HepG2 (cell line): Measurements from ENCODE around the gene PGP. TPM values are rescaled to one million over a fixed set of nuclear protein-coding genes. Genes with fewer than 3 reads are reported as not detected.

Experiments used
- CEBPG ChIP-seq: IDR thresholded peaks from 2 replicates; pipeline ENCODE4 v1.6.1; 2016
- HNRNPH1 ChIP-seq: fragments of 200-400 bp; formaldehyde crosslinking; optimal IDR thresholded peaks from 2 replicates; pipeline ENCODE3; 2017; ENCODE audit warnings: mild to moderate bottlenecking, low read depth, low read length
- KAT7 ChIP-seq: IDR thresholded peaks from 2 replicates; pipeline ENCODE4 v1.6.1; 2018; ENCODE audit warnings: borderline replicate concordance, missing compliant biosample characterization
- NRL ChIP-seq: sonication (generic); formaldehyde crosslinking; IDR thresholded peaks from 2 replicates; pipeline ENCODE4 v1.5.0; 2020; ENCODE audit warnings: missing genetic modification reagents, mild to moderate bottlenecking, moderate library complexity, borderline replicate concordance
- PAX8 ChIP-seq: sonication (generic); formaldehyde crosslinking; IDR thresholded peaks from 2 replicates; pipeline ENCODE4 v1.8.0; 2022; ENCODE audit warnings: mild to moderate bottlenecking, missing genetic modification reagents, borderline replicate concordance
- POLR2AphosphoS2 ChIP-seq: IDR thresholded peaks from 2 replicates; pipeline ENCODE4 v1.6.1; 2011; ENCODE audit warnings: low read depth, low read length, improper control_type of control experiment
- SALL2 ChIP-seq: sonication (generic); formaldehyde crosslinking; IDR thresholded peaks from 2 replicates; pipeline ENCODE4 v1.8.1; 2023; ENCODE audit warnings: mild to moderate bottlenecking, missing genetic modification reagents, inconsistent platforms
- SMAD9 ChIP-seq: sonication (generic); formaldehyde crosslinking; IDR thresholded peaks from 2 replicates; pipeline ENCODE4 v1.5.1; 2020; ENCODE audit warnings: mild to moderate bottlenecking, missing genetic modification reagents
- STAT5B ChIP-seq: sonication (generic); formaldehyde crosslinking; IDR thresholded peaks from 2 replicates; pipeline ENCODE4 v1.4.0; 2020; ENCODE audit warnings: missing genetic modification reagents
- TMF1 ChIP-seq: sonication (generic); formaldehyde crosslinking; IDR thresholded peaks from 2 replicates; pipeline ENCODE4 v1.8.1; 2022; ENCODE audit warnings: low read depth, missing genetic modification reagents
- ZNF678 ChIP-seq: sonication (generic); formaldehyde crosslinking; IDR thresholded peaks from 2 replicates; pipeline ENCODE4 v1.4.0; 2020; ENCODE audit warnings: mild to moderate bottlenecking, missing genetic modification reagents
- ZNF713 ChIP-seq: sonication (generic); formaldehyde crosslinking; IDR thresholded peaks from 2 replicates; pipeline ENCODE4 v1.4.0; 2020; ENCODE audit warnings: mild to moderate bottlenecking, missing genetic modification reagents
- polyA plus RNA-seq, 8 experiments: library from polyadenylated mRNA; depleted of rRNA in 3 of 8; stranded (reverse) in 7 of 8; unstranded in 1 of 8; fragments of >200 nt; fragmentation: Illumina TruSeq in 4 of 8; extraction: Trizol in 4 of 8; gene quantifications; 2 replicates each; pipeline versions ENCODE4 v1.2.1 to v1.2.3, GENCODE V29; 2011 to 2016; ENCODE audit warnings: low read depth in 4 of 8, missing spikeins in 1 of 8, mixed read lengths in 1 of 8; ENCODE audit not compliant: insufficient read depth in 1 of 8
- total RNA-seq, 5 experiments: library from RNA; depleted of rRNA; stranded (reverse); fragments of >200 nt; fragmentation: Illumina TruSeq; extraction: Trizol; gene quantifications; 2 replicates each; pipeline ENCODE4 v1.2.3, GENCODE V29; 2016; ENCODE audit warnings: low read depth in 1 of 5
- TF ChIP-seq, protein P1 (sequence below): sonication (generic); formaldehyde crosslinking; IDR thresholded peaks from 2 replicates; pipeline ENCODE4 v1.4.0; 2020; ENCODE audit warnings: missing genetic modification reagents, low read depth, mild to moderate bottlenecking, borderline replicate concordance
- TF ChIP-seq, protein P2 (sequence below): sonication (generic); formaldehyde crosslinking; IDR thresholded peaks from 2 replicates; pipeline ENCODE4 v1.4.0; 2020; ENCODE audit warnings: low read depth, mild to moderate bottlenecking, missing genetic modification reagents
- TF ChIP-seq, protein P3 (sequence below): sonication (generic); formaldehyde crosslinking; IDR thresholded peaks from 2 replicates; pipeline ENCODE4 v1.4.0; 2020; ENCODE audit warnings: missing genetic modification reagents
- TF ChIP-seq, protein P4 (sequence below): sonication (generic); formaldehyde crosslinking; conservative IDR thresholded peaks from 2 replicates; pipeline ENCODE4 v1.8.0; 2022; ENCODE audit warnings: low read depth, missing genetic modification reagents
- TF ChIP-seq, protein P5 (sequence below): sonication (generic); formaldehyde crosslinking; conservative IDR thresholded peaks from 2 replicates; pipeline ENCODE4 v1.5.0; 2020; ENCODE audit warnings: missing genetic modification reagents
- TF ChIP-seq, protein P6 (sequence below): sonication (generic); formaldehyde crosslinking; IDR thresholded peaks from 2 replicates; pipeline ENCODE4 v1.4.0; 2020; ENCODE audit warnings: missing genetic modification reagents, borderline replicate concordance

Gene PGP
- total and polyA plus RNA-seq, 2 of the 13 experiments (the other 11 are each of a cell fraction or from before 2014, with no cell fraction given), result 7.3 to 18.3 TPM

DNA sequence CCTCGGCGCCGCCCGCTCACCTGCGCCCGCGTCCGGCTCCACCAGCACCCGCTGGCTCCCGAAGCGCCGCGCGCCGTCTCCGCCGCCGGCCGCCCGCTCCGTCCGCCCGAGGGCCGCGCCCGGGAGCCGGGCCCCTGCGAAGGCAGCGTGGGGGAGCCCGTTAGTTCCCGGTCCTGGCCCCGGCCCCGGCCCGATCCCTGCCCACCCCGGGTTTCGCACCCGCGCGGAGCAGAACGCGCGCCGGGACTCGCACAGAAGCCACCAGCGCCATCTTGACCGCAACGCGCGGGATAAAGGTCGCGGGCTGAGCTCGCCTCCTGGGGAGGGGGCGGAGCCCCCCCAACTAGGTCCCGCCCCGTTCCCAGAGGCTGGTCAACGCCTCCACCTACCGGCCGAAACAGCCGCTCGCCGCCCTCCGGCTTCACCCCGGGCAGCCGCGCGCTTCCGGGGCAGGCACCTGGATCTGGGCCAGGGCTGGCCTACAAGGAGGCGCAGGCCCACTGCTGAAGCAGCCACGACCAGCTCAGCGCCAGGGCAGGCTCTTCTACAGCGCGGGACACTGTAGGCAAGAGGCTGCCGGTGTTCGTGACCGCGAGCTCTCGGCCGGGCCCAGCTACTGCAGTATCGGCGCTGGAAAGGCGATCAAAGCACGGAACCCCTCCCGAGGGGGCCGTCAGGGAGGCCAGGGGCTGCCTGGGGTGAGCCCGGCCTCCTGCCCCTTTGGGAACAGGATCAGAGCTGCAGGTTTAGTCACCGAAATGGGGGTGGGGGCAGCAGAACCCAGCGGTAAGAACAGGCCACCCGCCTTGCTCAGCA is 36.9 kb upstream of the PGP start, which contains the start of gene ECI1 (continued):
- TF ChIP-seq, protein P1, sequence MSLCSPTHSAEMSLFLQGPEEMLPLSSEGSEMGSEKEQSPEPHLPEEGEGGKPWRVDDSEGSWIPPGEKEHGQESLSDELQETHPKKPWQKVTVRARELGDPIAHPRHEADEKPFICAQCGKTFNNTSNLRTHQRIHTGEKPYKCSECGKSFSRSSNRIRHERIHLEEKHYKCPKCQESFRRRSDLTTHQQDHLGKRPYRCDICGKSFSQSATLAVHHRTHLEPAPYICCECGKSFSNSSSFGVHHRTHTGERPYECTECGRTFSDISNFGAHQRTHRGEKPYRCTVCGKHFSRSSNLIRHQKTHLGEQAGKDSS (CRISPR knock-in tag), result 0 out of 2 replicates have a peak, but pooled peaks have one; percentile 40
- TF ChIP-seq ZNF713 (0 out of 2 replicates have a peak, but pooled peaks have one; percentile 22), POLR2AphosphoS2 (peak; percentile 91), SMAD9 (CRISPR knock-in tag) (no peak; the same call in 1 of the 2 replicates), ZNF678 (CRISPR knock-in tag) (no peak), STAT5B (CRISPR knock-in tag) (no peak), TMF1 (CRISPR knock-in tag) (peak; percentile 50), KAT7 (CRISPR knock-in tag) (peak; percentile 84; the same call in 1 of the 2 replicates), HNRNPH1 (no peak), CEBPG (CRISPR knock-in tag) (peak; percentile 31; the same call in 1 of the 2 replicates), SALL2 (peak; percentile 65; the same call in 1 of the 2 replicates), NRL (CRISPR knock-in tag) (peak; percentile 89), PAX8 (CRISPR knock-in tag) (no peak)
- TF ChIP-seq, protein P2, sequence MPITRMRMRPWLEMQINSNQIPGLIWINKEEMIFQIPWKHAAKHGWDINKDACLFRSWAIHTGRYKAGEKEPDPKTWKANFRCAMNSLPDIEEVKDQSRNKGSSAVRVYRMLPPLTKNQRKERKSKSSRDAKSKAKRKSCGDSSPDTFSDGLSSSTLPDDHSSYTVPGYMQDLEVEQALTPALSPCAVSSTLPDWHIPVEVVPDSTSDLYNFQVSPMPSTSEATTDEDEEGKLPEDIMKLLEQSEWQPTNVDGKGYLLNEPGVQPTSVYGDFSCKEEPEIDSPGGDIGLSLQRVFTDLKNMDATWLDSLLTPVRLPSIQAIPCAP, result no peak
- TF ChIP-seq, protein P3, sequence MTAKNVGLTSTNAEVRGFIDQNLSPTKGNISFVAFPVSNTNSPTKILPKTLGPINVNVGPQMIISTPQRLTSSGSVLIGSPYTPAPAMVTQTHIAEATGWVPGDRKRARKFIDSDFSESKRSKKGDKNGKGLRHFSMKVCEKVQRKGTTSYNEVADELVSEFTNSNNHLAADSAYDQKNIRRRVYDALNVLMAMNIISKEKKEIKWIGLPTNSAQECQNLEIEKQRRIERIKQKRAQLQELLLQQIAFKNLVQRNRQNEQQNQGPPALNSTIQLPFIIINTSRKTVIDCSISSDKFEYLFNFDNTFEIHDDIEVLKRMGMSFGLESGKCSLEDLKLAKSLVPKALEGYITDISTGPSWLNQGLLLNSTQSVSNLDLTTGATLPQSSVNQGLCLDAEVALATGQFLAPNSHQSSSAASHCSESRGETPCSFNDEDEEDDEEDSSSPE (CRISPR knock-in tag), result peak; percentile 83
- TF ChIP-seq, protein P4, sequence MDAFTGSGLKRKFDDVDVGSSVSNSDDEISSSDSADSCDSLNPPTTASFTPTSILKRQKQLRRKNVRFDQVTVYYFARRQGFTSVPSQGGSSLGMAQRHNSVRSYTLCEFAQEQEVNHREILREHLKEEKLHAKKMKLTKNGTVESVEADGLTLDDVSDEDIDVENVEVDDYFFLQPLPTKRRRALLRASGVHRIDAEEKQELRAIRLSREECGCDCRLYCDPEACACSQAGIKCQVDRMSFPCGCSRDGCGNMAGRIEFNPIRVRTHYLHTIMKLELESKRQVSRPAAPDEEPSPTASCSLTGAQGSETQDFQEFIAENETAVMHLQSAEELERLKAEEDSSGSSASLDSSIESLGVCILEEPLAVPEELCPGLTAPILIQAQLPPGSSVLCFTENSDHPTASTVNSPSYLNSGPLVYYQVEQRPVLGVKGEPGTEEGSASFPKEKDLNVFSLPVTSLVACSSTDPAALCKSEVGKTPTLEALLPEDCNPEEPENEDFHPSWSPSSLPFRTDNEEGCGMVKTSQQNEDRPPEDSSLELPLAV (CRISPR knock-in tag), result 0 out of 2 replicates have a peak, but pooled peaks have one; percentile 26
- TF ChIP-seq, protein P5, sequence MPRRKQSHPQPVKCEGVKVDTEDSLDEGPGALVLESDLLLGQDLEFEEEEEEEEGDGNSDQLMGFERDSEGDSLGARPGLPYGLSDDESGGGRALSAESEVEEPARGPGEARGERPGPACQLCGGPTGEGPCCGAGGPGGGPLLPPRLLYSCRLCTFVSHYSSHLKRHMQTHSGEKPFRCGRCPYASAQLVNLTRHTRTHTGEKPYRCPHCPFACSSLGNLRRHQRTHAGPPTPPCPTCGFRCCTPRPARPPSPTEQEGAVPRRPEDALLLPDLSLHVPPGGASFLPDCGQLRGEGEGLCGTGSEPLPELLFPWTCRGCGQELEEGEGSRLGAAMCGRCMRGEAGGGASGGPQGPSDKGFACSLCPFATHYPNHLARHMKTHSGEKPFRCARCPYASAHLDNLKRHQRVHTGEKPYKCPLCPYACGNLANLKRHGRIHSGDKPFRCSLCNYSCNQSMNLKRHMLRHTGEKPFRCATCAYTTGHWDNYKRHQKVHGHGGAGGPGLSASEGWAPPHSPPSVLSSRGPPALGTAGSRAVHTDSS, result no peak
- TF ChIP-seq, protein P6, sequence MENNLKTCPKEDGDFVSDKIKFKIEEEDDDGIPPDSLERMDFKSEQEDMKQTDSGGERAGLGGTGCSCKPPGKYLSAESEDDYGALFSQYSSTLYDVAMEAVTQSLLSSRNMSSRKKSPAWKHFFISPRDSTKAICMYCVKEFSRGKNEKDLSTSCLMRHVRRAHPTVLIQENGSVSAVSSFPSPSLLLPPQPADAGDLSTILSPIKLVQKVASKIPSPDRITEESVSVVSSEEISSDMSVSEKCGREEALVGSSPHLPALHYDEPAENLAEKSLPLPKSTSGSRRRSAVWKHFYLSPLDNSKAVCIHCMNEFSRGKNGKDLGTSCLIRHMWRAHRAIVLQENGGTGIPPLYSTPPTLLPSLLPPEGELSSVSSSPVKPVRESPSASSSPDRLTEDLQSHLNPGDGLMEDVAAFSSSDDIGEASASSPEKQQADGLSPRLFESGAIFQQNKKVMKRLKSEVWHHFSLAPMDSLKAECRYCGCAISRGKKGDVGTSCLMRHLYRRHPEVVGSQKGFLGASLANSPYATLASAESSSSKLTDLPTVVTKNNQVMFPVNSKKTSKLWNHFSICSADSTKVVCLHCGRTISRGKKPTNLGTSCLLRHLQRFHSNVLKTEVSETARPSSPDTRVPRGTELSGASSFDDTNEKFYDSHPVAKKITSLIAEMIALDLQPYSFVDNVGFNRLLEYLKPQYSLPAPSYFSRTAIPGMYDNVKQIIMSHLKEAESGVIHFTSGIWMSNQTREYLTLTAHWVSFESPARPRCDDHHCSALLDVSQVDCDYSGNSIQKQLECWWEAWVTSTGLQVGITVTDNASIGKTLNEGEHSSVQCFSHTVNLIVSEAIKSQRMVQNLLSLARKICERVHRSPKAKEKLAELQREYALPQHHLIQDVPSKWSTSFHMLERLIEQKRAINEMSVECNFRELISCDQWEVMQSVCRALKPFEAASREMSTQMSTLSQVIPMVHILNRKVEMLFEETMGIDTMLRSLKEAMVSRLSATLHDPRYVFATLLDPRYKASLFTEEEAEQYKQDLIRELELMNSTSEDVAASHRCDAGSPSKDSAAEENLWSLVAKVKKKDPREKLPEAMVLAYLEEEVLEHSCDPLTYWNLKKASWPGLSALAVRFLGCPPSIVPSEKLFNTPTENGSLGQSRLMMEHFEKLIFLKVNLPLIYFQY (CRISPR knock-in tag), result peak; percentile 78; the same call in 1 of the 2 replicates
